ENCODE measurements around the gene RFTN1.
"Not testable (repeated sequence)": the region's sequence is repeated elsewhere in the genome, so short reads cannot be mapped to it uniquely, and the experiment has no call there.

The RFTN1 gene

GRCh38 chr3:16507578-16508242, 5.8 kb downstream of the RFTN1 start:
- no peak for DNase-seq (ENCODE audit: low read depth in 3 of 3)

GRCh38 chr3:16506884-16507577, 6.5 kb downstream of the RFTN1 start:
- DNase-seq (ENCODE audit: low read depth in 3 of 3) = no peak

- DNase-seq (ENCODE audit: low read depth in 3 of 3) = no peak
Observed at GRCh38 chr3:16506451-16506850, 7.0 kb downstream of the RFTN1 start.

GRCh38 chr3:16504692-16505091, 8.8 kb downstream of the RFTN1 start:
- DNase-seq (ENCODE audit: low read depth in 3 of 3) = no peak

GRCh38 chr3:16504242-16504641, 9.3 kb downstream of the RFTN1 start:
- DNase-seq (ENCODE audit: low read depth in 3 of 3) = no peak

GRCh38 chr3:16503191-16503776, 10.2 kb downstream of the RFTN1 start:
- no peak for DNase-seq (ENCODE audit: low read depth in 3 of 3)

- DNase-seq (ENCODE audit: low read depth in 3 of 3) = no peak
Observed at GRCh38 chr3:16502347-16502908, 11.1 kb downstream of the RFTN1 start.

GRCh38 chr3:16501376-16501775, 12.1 kb downstream of the RFTN1 start:
- DNase-seq (ENCODE audit: low read depth in 3 of 3) = no peak

GRCh38 chr3:16500911-16501310, 12.6 kb downstream of the RFTN1 start:
- DNase-seq (ENCODE audit: low read depth in 3 of 3) = no peak

GRCh38 chr3:16500093-16500492, 13.4 kb downstream of the RFTN1 start:
- no peak for DNase-seq (ENCODE audit: low read depth in 3 of 3)

GRCh38 chr3:16499351-16499750, 14.1 kb downstream of the RFTN1 start:
- DNase-seq (ENCODE audit: low read depth in 3 of 3) = no peak

GRCh38 chr3:16498130-16498890, 15.2 kb downstream of the RFTN1 start:
- DNase-seq (ENCODE audit: low read depth in 3 of 3) = no peak

- DNase-seq (ENCODE audit: low read depth in 3 of 3) = no peak
Observed at GRCh38 chr3:16496408-16497222, 16.9 kb downstream of the RFTN1 start.

- DNase-seq (ENCODE audit: low read depth in 3 of 3) = no peak
Observed at GRCh38 chr3:16496008-16496407, 17.5 kb downstream of the RFTN1 start.

GRCh38 chr3:16494814-16495431, 18.6 kb downstream of the RFTN1 start:
- no peak for DNase-seq (ENCODE audit: low read depth in 3 of 3)

GRCh38 chr3:16494094-16494493, 19.4 kb downstream of the RFTN1 start:
- DNase-seq (ENCODE audit: low read depth in 3 of 3) = no peak

- DNase-seq (ENCODE audit: low read depth in 3 of 3) = no peak
Observed at GRCh38 chr3:16490062-16490619, 23.4 kb downstream of the RFTN1 start.

GRCh38 chr3:16489326-16490061, 24.0 kb downstream of the RFTN1 start:
- not testable (repeated sequence) for DNase-seq (ENCODE audit: low read depth in 3 of 3)

- no peak for DNase-seq (ENCODE audit: low read depth in 3 of 3)
Observed at GRCh38 chr3:16488637-16489036, 24.9 kb downstream of the RFTN1 start.
